Right cardiac atrium (tissue), 5 donors: ENCODE data around the gene DCP1A. TPM values are rescaled to one million over a fixed set of nuclear protein-coding genes. Genes with fewer than 3 reads are reported as not detected.

Experiments used
- ATAC-seq, 2 donors: fragments of 200-7000 bp; cut with Tn5 transposase; one replicate each; pipeline versions ENCODE4 v1.8.0 to v1.9.1; 2020; ENCODE audit warnings: moderate library complexity in 2 of 2, mild to moderate bottlenecking in 1 of 2
- DNase-seq, 3 donors: peaks; one replicate each; pipeline ENCODE4 v3.0.0-alpha.2; 2020
- H3K27ac ChIP-seq: one replicate; pipeline ENCODE4 v1.5.1; 2013; ENCODE audit warnings: mild to moderate bottlenecking, low read length, control low read depth, moderate library complexity
- H3K27me3 ChIP-seq: one replicate; pipeline ENCODE4 v1.6.1; 2013; ENCODE audit not compliant: control insufficient read depth, insufficient read depth
- H3K4me1 ChIP-seq: one replicate; pipeline ENCODE4 v1.6.1; 2013; ENCODE audit warnings: low read length; ENCODE audit not compliant: control insufficient read depth, insufficient read depth
- H3K4me3 ChIP-seq: one replicate; pipeline ENCODE4 v1.5.1; 2013; ENCODE audit warnings: low read length, control low read depth
- H3K9me3 ChIP-seq: one replicate; pipeline ENCODE4 v1.6.1; 2013; ENCODE audit warnings: low read length; ENCODE audit not compliant: control insufficient read depth
- WGBS: extraction: QIAGEN DNeasy Blood & Tissue Kit; methylation state at CpG from one replicate; pipeline ENCODE4 v1.1.7; 2013; 5-methylcytosine and 5-hydroxymethylcytosine counted together
- intact Hi-C, 4 donors: fragments of 100-400 bp; cut with DNase I; formaldehyde crosslinking; loops; one replicate each; pipeline versions ENCODE4 v1.11.0 to v1.14.0; 2022 to 2023
- polyA plus RNA-seq: library from polyadenylated mRNA; stranded (reverse); fragments of 200-250 nt; gene quantifications from one replicate; pipeline ENCODE4 v1.2.3, GENCODE V29; 2013
- total RNA-seq, 4 donors: library from RNA; stranded (reverse); fragmentation: NEBNext Ultra II Directional; extraction: Animal tissue kit (Norgen Biotek cat#: 25700); gene quantifications; one replicate each; pipeline ENCODE4 v1.2.1, GENCODE V29; 2021
- donor health status: healthy with polysubstance abuse.
- donor health status: DM: no; HTN: yes; CAD: no.
- donor health status: DM: no; HTN: no; CAD: no.
- donor health status: DM: no; HTN: yes; CAD: no; lungs with severe emphysema.
- donor health status: DM: yes; HTN: yes; CAD: no.

The DCP1A gene
- total and polyA plus RNA-seq, 5 donors, result 6.0 to 28.7 (median 21.8) TPM

GRCh38 chr3:53234841-53235232 lies 112.5 kb downstream of the DCP1A start:
- ATAC-seq, result no peak
- peaks cover 9% of the 10 kb centered on the region for H3K4me1 ChIP-seq
- H3K4me3 ChIP-seq, result no peak overlapping the region
- intact Hi-C loops, result no loop called here
- 96% methylated on average over 10 of the region's 10 CpGs for WGBS
- H3K9me3 ChIP-seq, result no peaks in the 10 kb centered on the region
- H3K27ac ChIP-seq, result no peak overlapping the region
- H3K27me3 ChIP-seq, result no peaks in the 10 kb centered on the region
- DNase-seq, result peak; percentile 4 to 36 (median 29)

DNA sequence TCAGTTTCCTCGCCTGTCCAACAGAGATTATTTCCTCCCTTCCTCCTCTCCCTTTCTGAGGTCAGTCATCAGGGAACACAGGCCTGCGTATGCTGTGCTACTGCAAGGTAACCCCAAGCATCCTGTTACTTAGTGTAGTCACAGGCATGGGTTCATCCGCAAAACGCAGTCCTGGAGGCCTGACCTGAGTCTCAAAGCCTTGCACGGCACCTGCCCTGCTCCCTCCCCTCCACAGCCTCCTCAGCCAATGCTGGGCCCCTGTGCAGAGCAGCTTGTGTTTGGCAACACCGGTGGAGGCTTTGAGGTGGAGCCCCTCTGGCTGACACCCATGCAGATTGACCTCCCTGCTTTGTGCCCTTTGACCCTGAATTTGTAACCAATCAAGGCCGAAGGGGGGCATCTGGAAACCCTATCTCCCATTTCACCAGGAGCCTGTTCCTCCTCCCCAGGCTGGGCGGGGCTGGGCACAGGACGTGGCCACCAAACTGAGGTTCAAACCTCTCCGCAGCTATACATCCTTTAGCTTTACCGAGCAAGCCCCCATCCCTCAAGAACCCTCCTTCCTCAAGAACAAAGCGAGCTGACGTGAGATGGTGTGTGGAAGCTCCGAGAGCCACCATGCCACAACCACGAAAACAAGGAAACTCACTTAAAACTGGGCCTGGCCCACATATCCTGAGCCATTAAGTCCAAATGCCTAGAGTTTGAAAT lies 113.1 kb downstream of the DCP1A start:
- Histone ChIP-seq H3K4me1 (peaks cover 9% of the 10 kb centered on the region), H3K4me3 (no peak overlapping the region), H3K9me3 (no peaks in the 10 kb centered on the region), H3K27ac (no peak overlapping the region), H3K27me3 (no peaks in the 10 kb centered on the region)
- peak in 2 of 3 donors; percentile 11 to 30 for DNase-seq
- ATAC-seq, result no peak
- WGBS, result 86% methylated on average over 15 of the region's 15 CpGs
- intact Hi-C loops, result no loop called here

Other genes starting within 250 kb of the DCP1A start
- 10 to 100 TPM; 10.6 to 12.9 (median 12.6) TPM for gene RFT1, start 217.1 kb downstream of the DCP1A start, total RNA-seq
- gene RFT1, start 217.1 kb downstream of the DCP1A start, polyA plus RNA-seq, result 7.0 TPM
- 10 to 100 TPM; 26.2 to 34.4 (median 31.3) TPM for gene PRKCD, start 186.3 kb downstream of the DCP1A start, total RNA-seq
- gene PRKCD, start 186.3 kb downstream of the DCP1A start, polyA plus RNA-seq, result 20.9 TPM
- gene TKT, start 91.5 kb downstream of the DCP1A start, total RNA-seq, result 10 to 100 TPM; 40.3 to 61.8 (median 42.7) TPM
- gene TKT, start 91.5 kb downstream of the DCP1A start, polyA plus RNA-seq, result 37.7 TPM
- gene CACNA1D, start 147.1 kb upstream of the DCP1A start, total RNA-seq, result 10 to 100 TPM in 3 of 4 donors, 1 to 10 TPM in 1; 8.5 to 11.3 (median 10.5) TPM
- 3.7 TPM for gene CACNA1D, start 147.1 kb upstream of the DCP1A start, polyA plus RNA-seq